Stimulated activated CD4-positive, alpha-beta T cell treated with anti-CD3 and anti-CD28 coated beads, Interleukin-4, amount 100 ng/mL, for 4 hours (primary cell): ENCODE results near the gene ZNF675.
"Not testable (repeated sequence)": the region's sequence is repeated elsewhere in the genome, so short reads cannot be mapped to it uniquely, and the experiment has no call there.

Experiments used
- DNase-seq, 2 experiments: peaks; one replicate each; pipeline ENCODE4 v3.0.0-alpha.2; 2020

ZNF675 gene

DNA sequence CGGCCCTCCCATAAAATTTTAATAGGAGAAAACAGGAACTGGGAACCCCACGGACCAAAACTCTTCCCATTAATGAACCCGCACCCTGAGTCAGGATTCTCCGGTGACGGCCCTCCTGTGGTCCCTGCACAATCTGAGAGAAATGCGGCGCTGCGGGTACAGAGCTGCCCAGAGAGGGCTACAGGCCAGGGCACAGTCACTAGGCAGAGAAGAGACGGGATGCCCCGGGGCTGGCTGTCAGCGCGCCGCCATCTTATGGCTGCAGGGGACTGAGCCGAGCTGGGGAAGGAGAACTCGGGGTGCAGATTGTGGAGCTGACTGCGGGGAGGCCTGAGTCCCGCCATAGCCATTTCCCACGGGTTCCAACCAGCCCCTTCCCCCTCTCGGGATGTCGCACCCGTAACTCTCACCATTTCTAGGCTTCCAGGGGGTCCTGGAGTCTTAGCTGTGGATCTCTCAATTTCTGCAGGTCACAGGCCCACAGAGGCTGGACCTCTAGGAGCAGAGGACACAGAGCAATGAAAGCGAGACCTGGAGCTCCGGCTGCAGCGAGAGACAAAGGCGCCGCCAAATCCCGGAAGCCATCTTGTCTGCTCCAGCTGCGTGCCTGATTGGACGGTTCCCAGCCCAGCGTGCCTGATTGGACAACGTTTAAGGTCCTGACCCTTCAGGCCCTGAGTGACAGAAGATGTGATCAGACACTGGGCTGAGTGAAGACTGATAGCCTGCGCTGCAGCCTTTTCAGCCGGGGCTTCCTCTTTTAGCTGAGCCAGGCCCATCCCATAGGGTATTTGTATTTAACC is at the start of gene ZNF675:
TSS of gene ZNF675 (minus strand) at position 592 of the 803 bp plus-strand sequence. CDS start at position 413, 179 bp downstream.
- peak; percentile 78 to 85 for DNase-seq

DNA sequence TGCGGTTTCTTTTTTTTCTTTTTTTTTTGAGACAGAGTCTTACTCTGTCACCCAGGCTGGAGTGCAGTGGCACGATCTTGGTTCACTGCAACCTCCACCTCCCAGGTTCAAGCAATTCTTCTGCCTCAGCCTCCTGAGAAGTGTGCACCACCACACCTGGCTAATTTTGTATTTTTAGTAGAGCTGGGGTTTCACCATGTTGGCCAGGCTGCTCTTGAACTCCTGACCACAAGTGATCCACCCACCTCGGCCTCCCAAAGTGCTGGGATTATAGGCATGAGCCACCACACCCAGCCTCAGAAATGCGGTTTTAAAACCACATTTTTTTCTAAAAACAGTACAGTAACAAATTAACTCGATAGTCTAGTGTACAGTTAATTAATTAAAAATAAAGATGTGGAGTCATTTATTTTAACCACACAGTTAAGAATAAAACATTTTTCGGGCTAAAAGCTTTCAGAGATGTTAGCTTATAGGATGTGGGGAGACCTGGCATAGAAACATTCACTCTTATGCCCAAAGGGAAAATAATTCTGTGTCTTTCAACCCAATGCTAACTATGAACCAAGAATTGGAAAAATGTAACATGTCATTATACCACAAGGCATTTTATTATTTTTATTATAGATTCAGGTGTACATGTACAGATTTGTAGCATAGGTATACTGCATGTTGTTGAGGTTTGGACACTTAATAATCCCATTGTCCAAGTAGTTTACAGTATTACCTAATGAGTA is 43.9 kb upstream of the ZNF675 start:
- not testable (repeated sequence) for DNase-seq

DNA sequence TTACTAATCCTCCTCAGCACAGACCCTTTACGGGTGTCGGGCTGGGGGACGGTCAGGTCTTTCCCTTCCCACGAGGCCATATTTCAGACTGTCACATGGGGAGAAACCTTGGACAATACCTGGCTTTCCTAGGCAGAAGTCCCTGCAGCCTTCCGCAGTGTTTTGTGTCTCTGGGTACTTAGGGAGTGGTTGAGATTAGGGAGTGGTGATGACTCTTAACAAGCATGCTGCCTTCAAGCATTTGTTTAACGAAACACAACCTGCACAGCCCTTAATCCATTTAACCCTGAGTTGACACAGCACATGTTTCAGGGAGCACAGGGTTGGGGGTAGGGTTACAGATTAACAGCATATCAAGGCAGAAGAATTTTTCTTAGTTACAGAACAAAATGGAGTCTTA is 37.1 kb upstream of the ZNF675 start:
- not testable (repeated sequence) for DNase-seq

DNA sequence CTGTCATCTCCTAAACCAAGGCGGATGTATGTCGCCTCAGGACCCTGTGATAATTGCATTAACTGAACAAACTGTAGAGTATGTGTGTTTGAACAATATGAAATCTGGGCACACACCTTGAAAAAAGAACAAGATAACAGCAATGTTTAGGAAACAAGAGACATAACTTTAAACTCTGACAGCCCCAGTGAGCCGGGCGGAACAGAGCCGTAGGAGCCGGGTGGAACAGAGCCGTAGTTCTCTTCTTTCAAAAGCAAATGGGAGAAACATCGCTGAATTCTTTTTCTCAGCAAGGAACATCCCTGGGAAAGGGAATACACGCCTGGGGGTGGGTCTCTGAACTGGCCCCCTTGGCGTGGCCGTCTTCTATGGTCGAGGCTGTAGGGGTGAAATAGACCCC is 31.8 kb upstream of the ZNF675 start:
- no peak for DNase-seq

DNA sequence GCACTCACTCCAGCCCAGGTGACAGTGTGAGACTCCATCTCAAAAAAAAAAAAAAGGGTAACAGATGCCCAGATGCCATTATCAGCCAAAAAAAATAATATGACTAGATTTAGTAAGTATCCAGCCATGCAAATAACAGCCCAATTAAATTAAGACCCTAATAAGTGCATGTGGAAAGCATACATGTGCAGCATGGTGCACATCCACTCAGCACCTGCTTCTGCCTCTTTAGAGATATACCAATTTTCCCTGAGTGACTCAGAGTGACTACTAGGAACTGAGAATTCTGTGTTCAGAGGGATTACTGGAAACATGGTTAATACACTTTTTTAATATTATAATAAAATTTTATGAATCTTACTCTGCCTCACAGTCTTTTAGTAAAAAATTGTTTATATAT is 29.8 kb upstream of the ZNF675 start:
- no peak for DNase-seq

DNA sequence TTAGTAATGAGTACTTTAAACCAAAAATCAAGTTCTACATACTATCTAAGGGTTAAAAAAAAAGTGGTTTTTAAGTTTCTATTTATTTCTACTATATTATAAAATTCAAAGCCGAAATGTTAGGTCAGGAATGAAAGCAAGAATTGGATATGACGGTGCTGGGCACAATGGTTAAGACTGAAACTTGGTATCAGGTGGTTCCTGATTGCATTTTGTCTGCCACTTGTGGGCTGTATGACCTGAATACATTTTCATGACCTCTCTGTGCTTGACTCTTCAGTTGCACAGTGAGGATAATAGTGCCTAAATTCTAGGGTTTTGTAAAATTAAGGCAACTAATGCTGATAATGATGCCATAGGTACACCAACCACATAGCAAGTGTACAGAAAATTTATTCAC is 22.3 kb upstream of the ZNF675 start:
- DNase-seq: no peak

DNA sequence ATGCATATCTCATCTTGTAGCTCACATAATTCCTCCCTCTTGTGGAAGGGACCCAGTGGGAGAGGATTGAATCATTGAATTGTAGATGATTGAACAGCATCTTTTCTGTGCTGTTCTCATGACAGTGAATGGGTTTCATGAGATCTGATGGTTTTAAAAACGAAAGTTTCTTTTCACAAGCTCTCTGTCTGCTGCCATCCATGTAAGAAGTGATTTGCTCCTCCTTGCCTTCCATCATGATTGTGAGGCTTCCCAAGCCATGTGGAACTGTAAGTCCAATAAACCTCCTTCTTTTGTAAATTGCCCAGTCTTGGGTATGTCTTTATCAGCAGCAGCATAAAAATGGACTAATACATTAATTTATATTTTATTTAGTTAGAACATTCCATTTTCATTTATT is 19.6 kb upstream of the ZNF675 start:
- DNase-seq: no peak

DNA sequence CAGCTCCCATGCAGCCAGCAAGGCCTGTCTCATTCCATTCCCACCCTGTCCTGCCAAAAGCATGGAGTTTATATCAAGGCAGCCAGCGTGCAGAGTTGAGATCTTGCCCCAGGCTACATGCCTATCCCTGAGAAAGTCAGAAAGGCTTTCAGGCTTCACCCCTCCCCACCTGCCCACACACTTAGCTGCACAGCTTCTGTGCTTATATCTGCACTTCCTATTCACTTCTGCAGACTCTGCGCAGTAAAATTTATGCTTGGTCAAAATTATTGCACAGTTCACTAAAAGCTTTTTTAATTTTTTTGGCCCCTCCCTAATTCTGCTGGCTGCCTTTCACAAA is 12.5 kb upstream of the ZNF675 start:
- DNase-seq: no peak

DNA sequence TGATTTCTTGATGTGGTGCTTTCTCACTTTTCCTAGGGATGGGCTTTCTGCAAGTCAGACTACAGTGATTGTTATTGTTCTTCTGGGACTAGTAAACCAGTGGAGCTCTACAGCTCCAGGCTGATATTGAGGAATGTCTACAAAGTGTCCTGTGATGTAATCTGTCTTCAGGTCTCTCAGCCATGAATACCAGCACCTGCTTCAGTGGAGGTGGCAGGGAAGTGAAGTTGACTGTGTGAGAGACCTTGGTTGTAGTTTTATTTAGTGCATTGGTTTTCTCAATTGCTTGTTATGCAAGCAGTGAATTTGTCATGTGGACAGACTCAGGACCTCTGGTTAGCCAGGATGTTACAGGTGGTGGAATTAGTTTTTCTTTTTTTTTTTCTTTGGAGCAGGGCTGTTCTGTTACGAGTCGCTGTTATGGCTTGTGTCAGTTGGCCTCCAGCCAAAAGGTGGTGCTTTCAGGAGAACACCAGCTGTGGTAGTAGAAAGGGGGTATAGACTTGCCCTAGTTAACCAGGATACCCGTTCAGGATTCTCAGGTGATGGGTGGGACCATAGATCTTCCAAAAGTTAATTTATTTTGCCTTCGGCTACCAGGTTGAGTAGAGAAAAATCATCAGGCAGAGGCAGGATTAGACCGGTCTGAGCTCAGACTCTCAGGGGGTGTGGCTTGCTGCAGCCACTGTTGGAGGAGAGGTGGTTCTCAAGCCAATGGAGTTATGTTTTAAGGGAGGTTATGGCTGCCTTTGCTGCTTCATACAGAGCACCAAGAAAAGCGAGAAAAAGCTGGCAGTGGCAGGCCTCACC is 11.9 kb upstream of the ZNF675 start:
- DNase-seq: no peak

DNA sequence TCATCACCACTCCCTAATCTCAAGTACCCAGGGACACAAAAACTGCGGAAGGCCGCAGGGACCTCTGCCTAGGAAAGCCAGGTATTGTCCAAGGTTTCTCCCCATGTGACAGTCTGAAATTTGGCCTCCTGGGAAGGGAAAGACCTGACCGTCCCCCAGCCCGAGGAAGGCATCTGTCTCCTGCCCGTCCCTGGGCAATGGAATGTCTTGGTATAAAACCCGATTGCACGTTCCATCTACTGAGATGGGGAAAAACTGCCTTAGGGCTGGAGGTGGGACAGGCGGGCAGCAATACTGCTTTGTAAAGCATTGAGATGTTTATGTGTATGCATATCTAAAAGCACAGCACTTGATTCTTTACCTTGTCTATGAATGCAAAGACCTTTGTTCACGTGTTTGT is 5.9 kb upstream of the ZNF675 start:
- not testable (repeated sequence) for DNase-seq

DNA sequence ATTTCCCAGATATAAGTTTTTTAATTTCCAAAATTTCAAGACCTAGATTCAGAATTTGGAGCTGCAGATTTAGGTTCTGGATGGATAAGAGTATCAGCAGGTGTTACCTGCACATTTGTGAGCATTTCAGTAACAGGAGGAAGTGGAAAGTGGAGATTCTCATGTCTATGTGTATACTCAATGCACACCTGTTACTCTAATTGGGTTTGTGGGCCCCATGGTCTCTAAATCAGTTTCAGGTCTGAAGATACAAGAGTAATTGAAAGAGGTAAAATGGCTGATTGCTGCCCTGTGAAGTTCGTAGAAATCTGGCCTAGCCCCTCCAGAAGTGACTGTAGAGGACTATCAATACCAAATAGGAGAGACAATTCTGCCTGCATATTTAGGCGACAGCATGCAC is 13.9 kb downstream of the ZNF675 start:
- DNase-seq: no peak

DNA sequence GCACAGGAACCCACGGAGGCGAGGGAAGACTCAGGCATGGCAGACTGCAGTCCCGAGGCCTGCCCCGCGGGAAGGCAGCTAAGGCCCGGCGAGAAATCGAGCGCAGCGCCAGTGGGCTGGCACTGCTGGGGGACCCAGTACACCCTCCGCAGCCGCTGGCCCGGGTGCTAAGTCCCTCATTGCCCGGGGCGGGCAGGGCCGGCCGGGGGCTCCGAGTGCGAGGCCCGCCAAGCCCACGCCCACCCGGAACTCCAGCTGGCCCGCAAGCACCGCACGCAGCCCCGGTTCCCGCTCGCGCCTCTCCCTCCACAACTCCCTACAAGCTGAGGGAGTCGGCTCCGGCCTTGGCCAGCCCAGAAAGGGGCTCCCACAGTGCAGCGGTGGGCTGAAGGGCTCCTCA is 18.4 kb downstream of the ZNF675 start:
- not testable (repeated sequence) for DNase-seq

DNA sequence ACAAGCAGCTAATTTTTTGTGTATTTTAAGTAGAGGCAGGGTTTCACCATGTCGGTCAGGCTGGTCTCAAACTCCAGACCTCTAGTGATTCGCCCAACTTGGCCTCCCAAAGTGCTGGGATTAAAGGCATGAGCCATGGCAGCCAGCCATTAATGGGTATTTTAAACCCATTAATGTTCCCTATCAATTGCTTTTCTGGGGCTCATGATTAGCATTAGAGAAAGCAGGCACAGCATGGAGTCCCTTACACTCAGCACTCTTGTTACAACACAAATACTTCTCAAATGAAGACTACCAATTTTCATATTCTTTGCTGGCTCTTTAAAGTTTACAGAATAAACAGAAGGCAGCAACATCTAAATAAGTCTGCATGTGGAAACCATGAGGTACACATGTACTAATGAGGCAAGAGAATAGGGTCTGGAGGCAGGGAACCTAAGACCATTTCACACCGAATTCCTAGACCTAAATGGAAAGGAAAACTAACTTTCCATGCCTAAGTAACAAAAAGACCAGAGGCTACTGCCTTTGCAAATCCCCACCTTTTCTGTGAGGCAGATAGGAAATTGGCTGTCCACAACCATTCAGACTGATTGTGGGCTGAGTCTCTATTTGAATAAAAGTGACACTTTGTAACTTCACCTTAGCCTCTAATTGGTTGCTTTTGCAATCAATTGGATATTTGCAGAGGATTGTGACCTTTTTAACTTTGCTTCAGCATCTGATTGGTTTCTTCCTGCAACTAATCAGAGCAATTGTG is 21.2 kb downstream of the ZNF675 start:
- DNase-seq: no peak

DNA sequence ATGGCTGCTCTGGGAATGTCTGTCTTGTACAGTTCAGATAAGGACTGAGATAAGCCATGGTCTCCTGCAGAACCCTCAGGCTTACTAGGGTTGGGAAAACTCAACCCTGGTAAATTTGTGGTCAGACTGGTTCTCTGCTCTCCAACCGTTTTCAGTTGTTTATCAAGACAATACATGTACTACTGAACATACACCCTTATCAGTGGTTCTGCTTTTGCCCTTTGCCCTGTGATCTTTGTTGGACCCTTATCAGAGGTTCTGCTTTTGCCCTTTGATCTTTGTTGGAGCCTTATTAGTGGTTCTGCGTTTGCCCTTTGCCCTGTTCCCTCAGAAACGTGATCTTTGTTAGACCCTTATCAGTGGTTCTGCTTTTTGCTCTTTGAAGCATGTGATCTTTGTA is 37.2 kb downstream of the ZNF675 start:
- not testable (repeated sequence) for DNase-seq
